ENCODE data around the gene FOXQ1.

Gene FOXQ1

DNA sequence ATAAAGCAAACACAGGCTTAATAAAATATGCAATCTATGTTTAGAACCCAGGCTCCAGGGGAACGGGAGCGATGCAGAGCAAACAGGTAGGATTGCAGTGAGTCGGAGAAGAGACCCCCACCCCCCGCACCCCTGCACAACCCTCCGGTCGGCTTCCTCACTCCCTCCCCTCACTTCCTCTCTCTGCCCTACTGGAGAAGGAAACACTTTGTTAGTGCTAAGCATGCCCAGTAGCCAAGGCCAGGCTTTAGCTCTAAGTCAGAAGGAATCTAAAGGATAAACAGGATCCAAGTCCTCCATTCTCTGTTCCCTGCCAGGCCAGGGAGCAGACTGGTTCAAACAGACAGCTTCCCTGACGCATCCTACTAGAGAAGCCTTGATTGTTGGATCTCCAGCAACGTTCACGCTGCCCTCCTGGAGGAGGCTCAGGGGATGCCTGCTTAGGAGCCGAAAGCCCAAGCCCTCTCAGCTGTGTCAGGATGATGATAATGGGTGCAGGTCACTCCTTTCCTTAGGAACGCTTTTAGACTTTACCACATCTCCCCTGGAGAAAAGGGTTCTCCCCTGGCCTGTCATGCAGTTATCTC, 14.7 kb downstream of the FOXQ1 start:
- TF ChIP-seq FOXP2 (optimal IDR thresholded peaks at IDR 0.05; ENCODE audit: borderline replicate concordance, extremely low read depth, extremely low read length, insufficient read depth) (no peak), REST (IDR thresholded peaks at IDR 0.05; ENCODE audit: insufficient read depth in 1 of 2, low read depth in 2 of 2, low read length in 2 of 2) (no peak), TAF1 (IDR thresholded peaks at IDR 0.05; ENCODE audit: borderline replicate concordance, insufficient read depth, low read length) (no peak), POLR2AphosphoS5 (IDR thresholded peaks at IDR 0.05; ENCODE audit: low read depth, low read length) (no peak), SIN3A (IDR thresholded peaks at IDR 0.05; ENCODE audit: borderline replicate concordance, insufficient read depth, low read length) (no peak)

GRCh38 chr6:1327630-1328029, 15.7 kb downstream of the FOXQ1 start:
- no peak for TF ChIP-seq POLR2AphosphoS5 (IDR thresholded peaks at IDR 0.05; ENCODE audit: low read depth, low read length)
- peak; percentile 64 to 85; a peak in 3 of 4 replicates for TF ChIP-seq REST (IDR thresholded peaks at IDR 0.05; ENCODE audit: insufficient read depth in 1 of 2, low read depth in 2 of 2, low read length in 2 of 2)
- TF ChIP-seq TAF1 (IDR thresholded peaks at IDR 0.05; ENCODE audit: borderline replicate concordance, insufficient read depth, low read length), result no peak
- TF ChIP-seq FOXP2 (optimal IDR thresholded peaks at IDR 0.05; ENCODE audit: borderline replicate concordance, extremely low read depth, extremely low read length, insufficient read depth), result no peak
- TF ChIP-seq SIN3A (IDR thresholded peaks at IDR 0.05; ENCODE audit: borderline replicate concordance, insufficient read depth, low read length), result no peak

GRCh38 chr6:1328129-1328800, 16.4 kb downstream of the FOXQ1 start:
- no peak for TF ChIP-seq POLR2AphosphoS5 (IDR thresholded peaks at IDR 0.05; ENCODE audit: low read depth, low read length)
- TF ChIP-seq REST (IDR thresholded peaks at IDR 0.05; ENCODE audit: insufficient read depth in 1 of 2, low read depth in 2 of 2, low read length in 2 of 2), result no peak
- no peak for TF ChIP-seq TAF1 (IDR thresholded peaks at IDR 0.05; ENCODE audit: borderline replicate concordance, insufficient read depth, low read length)
- no peak for TF ChIP-seq FOXP2 (optimal IDR thresholded peaks at IDR 0.05; ENCODE audit: borderline replicate concordance, extremely low read depth, extremely low read length, insufficient read depth)
- TF ChIP-seq SIN3A (IDR thresholded peaks at IDR 0.05; ENCODE audit: borderline replicate concordance, insufficient read depth, low read length), result no peak

- TF ChIP-seq REST (IDR thresholded peaks at IDR 0.05; ENCODE audit: insufficient read depth in 1 of 2, low read depth in 2 of 2, low read length in 2 of 2) (no peak), POLR2AphosphoS5 (IDR thresholded peaks at IDR 0.05; ENCODE audit: low read depth, low read length) (no peak), TAF1 (IDR thresholded peaks at IDR 0.05; ENCODE audit: borderline replicate concordance, insufficient read depth, low read length) (no peak), SIN3A (IDR thresholded peaks at IDR 0.05; ENCODE audit: borderline replicate concordance, insufficient read depth, low read length) (no peak), FOXP2 (optimal IDR thresholded peaks at IDR 0.05; ENCODE audit: borderline replicate concordance, extremely low read depth, extremely low read length, insufficient read depth) (no peak)
Observed at GRCh38 chr6:1329708-1330107, 17.8 kb downstream of the FOXQ1 start.
